Epithelial cell of esophagus (primary cell): ENCODE results near the gene CAPN15.

Source experiments
- DNase-seq: peaks from one replicate; pipeline ENCODE4 v3.0.0; 2010; ENCODE audit warnings: low read depth
- H3K4me3 ChIP-seq: 2 replicates; pipeline ENCODE4 v1.5.1; 2011; ENCODE audit warnings: mild to moderate bottlenecking, low read length, control low read depth
- CTCF ChIP-seq: IDR thresholded peaks from 2 replicates; pipeline ENCODE4 v1.5.1; 2011; ENCODE audit warnings: low read depth, mild to moderate bottlenecking, low read length, control low read depth, inconsistent platforms; ENCODE audit not compliant: insufficient read depth; ENCODE audit errors: missing control alignments

Gene CAPN15

DNA sequence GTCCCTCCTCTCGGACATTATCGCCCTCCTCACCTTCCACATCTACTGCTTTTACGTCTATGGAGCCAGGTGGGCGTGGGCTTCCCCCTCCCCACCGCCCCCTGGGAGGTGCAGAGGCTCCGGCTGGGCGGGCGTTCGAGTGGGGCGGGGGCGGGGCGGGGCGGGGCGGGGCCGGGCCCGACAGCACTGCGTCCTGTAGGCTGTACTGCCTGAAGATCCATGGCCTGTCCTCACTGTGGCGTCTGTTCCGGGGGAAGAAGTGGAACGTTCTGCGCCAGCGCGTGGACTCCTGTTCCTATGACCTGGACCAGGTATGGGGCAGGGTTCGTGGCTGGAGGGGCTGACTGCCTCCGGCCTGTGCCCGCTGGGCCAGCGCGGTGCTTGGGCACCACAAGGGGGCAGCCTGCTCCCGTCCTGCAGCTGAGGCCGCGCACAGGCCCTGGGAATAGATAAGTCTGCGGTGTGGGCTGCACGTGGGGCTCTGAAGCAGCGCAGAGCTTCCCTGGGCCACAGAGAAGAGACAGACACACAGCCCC is 51.4 kb downstream of the CAPN15 start:
- peak; percentile 84 for TF ChIP-seq CTCF
- no peak overlapping the region for H3K4me3 ChIP-seq
- DNase-seq = peak; percentile 77

GRCh38 chr16:580141-580945 is 52.8 kb downstream of the CAPN15 start:
- TF ChIP-seq CTCF = no peak
- DNase-seq = no peak
- no peak overlapping the region for H3K4me3 ChIP-seq

DNA sequence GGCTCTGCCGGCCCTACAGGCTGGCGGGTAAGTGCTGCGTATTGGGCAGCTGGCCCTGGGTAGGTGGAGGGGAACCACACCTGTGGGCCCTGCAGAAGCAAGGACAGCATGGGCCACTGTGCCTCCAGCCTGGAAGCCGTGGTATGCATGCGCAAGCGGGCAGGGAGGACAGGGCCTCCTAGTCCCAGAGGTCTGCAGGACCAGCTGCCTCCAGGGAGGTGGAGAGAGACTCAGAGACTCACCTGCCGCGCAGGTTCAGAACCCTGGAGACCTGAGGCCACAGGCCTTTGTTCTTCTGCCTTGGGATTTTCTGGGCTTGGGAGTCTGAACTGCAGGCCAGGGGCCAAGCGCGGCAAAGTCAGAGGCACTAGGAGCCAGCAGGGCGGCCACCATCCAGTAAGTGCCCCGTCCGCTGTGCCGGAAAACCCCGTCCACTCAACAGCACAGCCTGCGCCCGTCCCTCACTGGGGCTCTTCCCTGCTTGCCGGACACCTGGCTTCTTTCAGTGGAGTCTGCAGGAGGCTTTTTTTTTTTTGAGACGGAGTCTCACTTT is 53.5 kb downstream of the CAPN15 start:
- DNase-seq = no peak
- TF ChIP-seq CTCF = no peak
- H3K4me3 ChIP-seq = no peak overlapping the region

DNA sequence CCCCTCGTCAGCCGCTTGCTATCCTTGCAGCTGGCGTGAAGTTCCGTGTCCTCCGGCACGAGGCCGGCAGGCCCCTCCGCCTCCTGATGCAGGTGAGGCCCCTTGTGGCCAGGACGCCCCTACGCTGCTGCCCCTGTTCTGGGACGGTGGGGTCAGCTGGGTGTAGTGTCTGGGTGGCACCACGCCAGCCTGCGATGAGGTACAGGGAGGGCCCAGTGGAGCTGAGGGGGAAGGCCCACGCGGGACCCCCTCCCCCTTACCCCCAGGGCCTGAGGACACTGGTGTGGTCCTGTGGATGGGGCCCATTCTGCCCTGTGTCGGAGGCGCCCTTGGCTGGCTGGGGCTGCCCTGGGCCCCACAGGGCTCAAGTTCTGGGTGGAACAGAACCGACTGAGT is 54.7 kb downstream of the CAPN15 start:
- DNase-seq = no peak
- no peak for TF ChIP-seq CTCF
- H3K4me3 ChIP-seq = no peak overlapping the region

- no peak overlapping the region for H3K4me3 ChIP-seq
- no peak for TF ChIP-seq CTCF
- DNase-seq = no peak
Observed at GRCh38 chr16:582614-583331, 55.3 kb downstream of the CAPN15 start.

- no peak for DNase-seq
- H3K4me3 ChIP-seq = no peak overlapping the region
Observed at GRCh38 chr16:583470-583814, 55.9 kb downstream of the CAPN15 start.

More at GRCh38 chr16:583470-583814, 55.9 kb downstream of the CAPN15 start:
- TF ChIP-seq CTCF = no peak
